Left lung (tissue), 10 donors: Measurements from ENCODE around the gene HJURP. TPM values are rescaled to one million over a fixed set of nuclear protein-coding genes. Genes with fewer than 3 reads are reported as not detected.

Source experiments
- ATAC-seq: fragments of 200-7000 bp; cut with Tn5 transposase; one replicate; pipeline ENCODE4 v1.9.1; 2020; ENCODE audit warnings: moderate library complexity
- DNase-seq, 4 donors: peaks; one replicate each; pipeline ENCODE4 v3.0.0-alpha.2; 2013 to 2020
- H3K27ac ChIP-seq, 2 donors: fragments of 200-600 bp; sonication (generic) in 1 of 2; one replicate each; pipeline versions ENCODE4 v1.5.0 to v1.8.0; 2020 to 2021
- H3K27me3 ChIP-seq, 2 donors: fragments of 200-600 bp; sonication (generic) in 1 of 2; one replicate each; pipeline versions ENCODE4 v1.5.0 to v1.8.0; 2020 to 2021
- H3K36me3 ChIP-seq, 2 donors: fragments of 200-600 bp; sonication (generic) in 1 of 2; one replicate each; pipeline versions ENCODE4 v1.5.0 to v1.8.0; 2020 to 2021
- H3K4me1 ChIP-seq, 2 donors: fragments of 200-600 bp; one replicate each; pipeline ENCODE4 v1.8.0; 2021
- H3K4me3 ChIP-seq, 2 donors: fragments of 200-600 bp; sonication (generic) in 1 of 2; one replicate each; pipeline versions ENCODE4 v1.5.0 to v1.8.0; 2020 to 2021; ENCODE audit warnings: mild to moderate bottlenecking in 1 of 2
- H3K9me3 ChIP-seq, 2 donors: fragments of 200-600 bp; sonication (generic) in 1 of 2; one replicate each; pipeline versions ENCODE4 v1.5.0 to v1.8.0; 2020 to 2021
- intact Hi-C, 2 donors: fragments of 100-400 bp; cut with DNase I; formaldehyde crosslinking; loops; one replicate each; pipeline versions ENCODE4 v1.11.2 to v1.14.2; 2022
- polyA plus RNA-seq, 6 donors: library from polyadenylated mRNA; unstranded; fragments of 120-200 nt; gene quantifications; one replicate each; pipeline ENCODE4 v1.2.1, GENCODE V29; 2013; ENCODE audit not compliant: insufficient read length in 6 of 6
- total RNA-seq, 2 donors: library from RNA; stranded (reverse); fragmentation: NEBNext Ultra II Directional; extraction: Animal tissue kit (Norgen Biotek cat#: 25700); gene quantifications; one replicate each; pipeline ENCODE4 v1.2.1, GENCODE V29; 2021
- TF ChIP-seq, protein P1 (sequence below), 2 donors: fragments of 200-600 bp; sonication (generic) in 1 of 2; IDR thresholded peaks; one replicate each; pipeline versions ENCODE4 v1.5.0 to v1.8.0; 2021; ENCODE audit warnings: antibody characterized with exemption in 2 of 2
- donor health status: DM: no; HTN: yes; CAD: no.
- donor health status: DM: no; HTN: no; CAD: no.

The HJURP gene
- total and polyA plus RNA-seq, 8 donors: 1.8 to 38.8 (median 19.2) TPM

GRCh38 chr2:233791151-233791882 lies 63.0 kb downstream of the HJURP start:
- Histone ChIP-seq H3K9me3 (no peaks in the 10 kb centered on the region), H3K36me3 (no peaks in the 10 kb centered on the region), H3K27ac (no peak overlapping the region), H3K4me1 (no peaks in the 10 kb centered on the region), H3K4me3 (no peak overlapping the region), H3K27me3 (peaks cover 0 to 6% of the 10 kb centered on the region in 2 donors)
- no peak for ATAC-seq
- TF ChIP-seq, protein P1, sequence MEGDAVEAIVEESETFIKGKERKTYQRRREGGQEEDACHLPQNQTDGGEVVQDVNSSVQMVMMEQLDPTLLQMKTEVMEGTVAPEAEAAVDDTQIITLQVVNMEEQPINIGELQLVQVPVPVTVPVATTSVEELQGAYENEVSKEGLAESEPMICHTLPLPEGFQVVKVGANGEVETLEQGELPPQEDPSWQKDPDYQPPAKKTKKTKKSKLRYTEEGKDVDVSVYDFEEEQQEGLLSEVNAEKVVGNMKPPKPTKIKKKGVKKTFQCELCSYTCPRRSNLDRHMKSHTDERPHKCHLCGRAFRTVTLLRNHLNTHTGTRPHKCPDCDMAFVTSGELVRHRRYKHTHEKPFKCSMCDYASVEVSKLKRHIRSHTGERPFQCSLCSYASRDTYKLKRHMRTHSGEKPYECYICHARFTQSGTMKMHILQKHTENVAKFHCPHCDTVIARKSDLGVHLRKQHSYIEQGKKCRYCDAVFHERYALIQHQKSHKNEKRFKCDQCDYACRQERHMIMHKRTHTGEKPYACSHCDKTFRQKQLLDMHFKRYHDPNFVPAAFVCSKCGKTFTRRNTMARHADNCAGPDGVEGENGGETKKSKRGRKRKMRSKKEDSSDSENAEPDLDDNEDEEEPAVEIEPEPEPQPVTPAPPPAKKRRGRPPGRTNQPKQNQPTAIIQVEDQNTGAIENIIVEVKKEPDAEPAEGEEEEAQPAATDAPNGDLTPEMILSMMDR (IDR thresholded peaks at IDR 0.05): no peak
- no peak for DNase-seq
- intact Hi-C loops: no loop called here

- no peak overlapping the region for H3K4me3 ChIP-seq
- TF ChIP-seq, protein P1 (IDR thresholded peaks at IDR 0.05): no peak
- intact Hi-C loops: no loop called here
- no peaks in the 10 kb centered on the region for H3K9me3 ChIP-seq
- no peak for ATAC-seq
- no peaks in the 10 kb centered on the region for H3K36me3 ChIP-seq
- DNase-seq: no peak
- peaks cover 0 to 6% of the 10 kb centered on the region in 2 donors for H3K27me3 ChIP-seq
- no peak overlapping the region for H3K27ac ChIP-seq
- H3K4me1 ChIP-seq: no peaks in the 10 kb centered on the region
Observed at GRCh38 chr2:233789554-233789953, 64.8 kb downstream of the HJURP start.

Other genes starting within 250 kb of the HJURP start
- gene UGT1A8, start 236.9 kb downstream of the HJURP start, total RNA-seq: not detected
- not detected for gene UGT1A8, start 236.9 kb downstream of the HJURP start, polyA plus RNA-seq
- gene UGT1A10, start 218.1 kb downstream of the HJURP start, total RNA-seq: not detected
- gene UGT1A10, start 218.1 kb downstream of the HJURP start, polyA plus RNA-seq: not detected
- not detected for gene UGT1A9, start 182.6 kb downstream of the HJURP start, total RNA-seq
- not detected for gene UGT1A9, start 182.6 kb downstream of the HJURP start, polyA plus RNA-seq
- not detected for gene UGT1A7, start 172.6 kb downstream of the HJURP start, total RNA-seq
- gene UGT1A7, start 172.6 kb downstream of the HJURP start, polyA plus RNA-seq: not detected
- 1 to 10 TPM in 1 of 2 donors, not detected in 1; 1.7 TPM for gene UGT1A6, start 161.6 kb downstream of the HJURP start, total RNA-seq
- gene UGT1A6, start 161.6 kb downstream of the HJURP start, polyA plus RNA-seq: under 1 TPM in 4 of 6 donors, not detected in 2; 0.10 to 0.18 (median 0.13) TPM
- under 1 TPM in 1 of 2 donors, not detected in 1; 0.10 TPM for gene UGT1A5, start 141.6 kb downstream of the HJURP start, total RNA-seq
- not detected for gene UGT1A5, start 141.6 kb downstream of the HJURP start, polyA plus RNA-seq
- not detected for gene UGT1A4, start 135.8 kb downstream of the HJURP start, total RNA-seq
- not detected for gene UGT1A4, start 135.8 kb downstream of the HJURP start, polyA plus RNA-seq
- not detected for gene UGT1A3, start 125.5 kb downstream of the HJURP start, total RNA-seq
- not detected for gene UGT1A3, start 125.5 kb downstream of the HJURP start, polyA plus RNA-seq
- gene UGT1A1, start 94.3 kb downstream of the HJURP start, total RNA-seq: under 1 TPM in 1 of 2 donors, not detected in 1; 0.24 TPM
- gene UGT1A1, start 94.3 kb downstream of the HJURP start, polyA plus RNA-seq: under 1 TPM; 0.04 to 0.20 (median 0.13) TPM
- under 1 TPM in 1 of 2 donors, not detected in 1; 0.32 TPM for gene MROH2A, start 76.2 kb downstream of the HJURP start, total RNA-seq
- gene MROH2A, start 76.2 kb downstream of the HJURP start, polyA plus RNA-seq: under 1 TPM; 0.27 to 0.77 (median 0.66) TPM
- gene TRPM8, start 62.8 kb upstream of the HJURP start, total RNA-seq: not detected
- gene TRPM8, start 62.8 kb upstream of the HJURP start, polyA plus RNA-seq: under 1 TPM in 5 of 6 donors, not detected in 1; 0.14 to 0.40 (median 0.16) TPM
- gene SPP2, start 196.2 kb upstream of the HJURP start, total RNA-seq: not detected
- not detected for gene SPP2, start 196.2 kb upstream of the HJURP start, polyA plus RNA-seq